Sigmoid colon (tissue), 4 donors: ENCODE measurements around the gene SMARCD1.

Experiments
- CTCF ChIP-seq, 4 experiments: fragments of 450-650 bp in 3 of 4; fragments of 200-600 bp in 1 of 4; IDR thresholded peaks; one replicate each; pipeline ENCODE4 v1.5.1; 2016 to 2019; ENCODE audit warnings: antibody characterized with exemption in 4 of 4, mild to moderate bottlenecking in 3 of 4, moderate library complexity in 2 of 4
- EP300 ChIP-seq, 4 donors: sonication (generic); formaldehyde crosslinking; IDR thresholded peaks; one replicate each; pipeline ENCODE4 v1.6.1; 2017; ENCODE audit warnings: antibody characterized with exemption in 4 of 4
- POLR2A ChIP-seq, 2 donors: fragments of 450-650 bp; IDR thresholded peaks; one replicate each; pipeline ENCODE4 v1.6.1; 2016; ENCODE audit warnings: antibody characterized with exemption in 2 of 2, mild to moderate bottlenecking in 2 of 2, moderate library complexity in 2 of 2

GRCh38 chr12:50057000-50057841 is 27.9 kb upstream of the SMARCD1 start, which contains the start of gene ASIC1:
- peak in 1 of 4 experiments; percentile 33 for TF ChIP-seq CTCF (IDR thresholded peaks at IDR 0.05)
- no peak for TF ChIP-seq POLR2A (IDR thresholded peaks at IDR 0.05)
- no peak for TF ChIP-seq EP300 (IDR thresholded peaks at IDR 0.05)
